ENCODE measurements around the gene AGAP3. TPM values are rescaled to one million over a fixed set of nuclear protein-coding genes. Genes with fewer than 3 reads are reported as not detected.

AGAP3 gene
- total and polyA plus RNA-seq, 4 donors, result 3.9 to 27.0 (median 17.6) TPM

DNA sequence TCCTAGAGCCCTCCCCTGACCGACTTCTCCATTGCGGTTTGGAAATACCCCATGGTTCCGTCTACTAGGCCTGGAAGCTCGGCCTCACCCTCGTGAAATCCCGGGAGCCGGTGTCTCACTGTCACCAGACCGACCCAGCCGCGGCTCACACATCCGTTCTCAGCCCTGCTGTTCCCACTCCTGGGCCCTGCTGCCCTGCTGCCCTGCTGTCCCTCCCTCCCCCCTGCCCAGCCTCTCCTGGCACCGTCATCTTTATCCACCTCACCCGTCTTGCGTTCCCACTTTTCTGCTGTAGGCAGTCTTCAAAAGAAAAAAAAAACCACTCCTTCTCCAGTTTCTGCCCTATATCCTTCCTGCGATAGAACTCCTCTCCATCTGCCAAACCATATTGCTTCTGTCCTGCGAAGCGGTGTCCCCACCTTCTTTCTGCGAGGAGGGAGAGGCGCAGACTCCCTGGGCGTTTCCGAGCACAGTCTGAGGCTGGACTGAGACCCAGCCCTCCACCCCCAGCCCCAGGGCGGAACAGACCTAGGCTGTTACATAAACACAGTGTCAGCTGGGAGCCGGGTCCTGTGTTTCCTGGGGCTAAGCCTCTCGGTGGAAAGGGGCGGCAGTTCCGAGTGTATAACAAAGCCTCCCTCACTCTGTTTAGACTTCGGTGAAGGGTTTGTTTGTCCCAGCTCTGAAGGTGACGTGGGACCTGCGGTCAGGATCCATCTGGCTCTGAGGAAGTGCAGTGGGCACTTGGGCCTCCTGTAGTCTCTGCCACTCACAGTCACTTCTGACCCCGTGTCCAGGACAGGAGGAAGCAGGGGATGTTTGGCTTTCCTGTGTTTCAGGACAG, 2.8 kb downstream of the AGAP3 start:
- H3K27me3 ChIP-seq (ENCODE audit: control insufficient read depth in 4 of 4, insufficient read depth in 4 of 4, low read length in 3 of 4), result no peaks in the 10 kb centered on the region
- TF ChIP-seq, protein P1, sequence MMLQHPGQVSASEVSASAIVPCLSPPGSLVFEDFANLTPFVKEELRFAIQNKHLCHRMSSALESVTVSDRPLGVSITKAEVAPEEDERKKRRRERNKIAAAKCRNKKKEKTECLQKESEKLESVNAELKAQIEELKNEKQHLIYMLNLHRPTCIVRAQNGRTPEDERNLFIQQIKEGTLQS (IDR thresholded peaks at IDR 0.05), result no peak
- TF ChIP-seq, protein P2, sequence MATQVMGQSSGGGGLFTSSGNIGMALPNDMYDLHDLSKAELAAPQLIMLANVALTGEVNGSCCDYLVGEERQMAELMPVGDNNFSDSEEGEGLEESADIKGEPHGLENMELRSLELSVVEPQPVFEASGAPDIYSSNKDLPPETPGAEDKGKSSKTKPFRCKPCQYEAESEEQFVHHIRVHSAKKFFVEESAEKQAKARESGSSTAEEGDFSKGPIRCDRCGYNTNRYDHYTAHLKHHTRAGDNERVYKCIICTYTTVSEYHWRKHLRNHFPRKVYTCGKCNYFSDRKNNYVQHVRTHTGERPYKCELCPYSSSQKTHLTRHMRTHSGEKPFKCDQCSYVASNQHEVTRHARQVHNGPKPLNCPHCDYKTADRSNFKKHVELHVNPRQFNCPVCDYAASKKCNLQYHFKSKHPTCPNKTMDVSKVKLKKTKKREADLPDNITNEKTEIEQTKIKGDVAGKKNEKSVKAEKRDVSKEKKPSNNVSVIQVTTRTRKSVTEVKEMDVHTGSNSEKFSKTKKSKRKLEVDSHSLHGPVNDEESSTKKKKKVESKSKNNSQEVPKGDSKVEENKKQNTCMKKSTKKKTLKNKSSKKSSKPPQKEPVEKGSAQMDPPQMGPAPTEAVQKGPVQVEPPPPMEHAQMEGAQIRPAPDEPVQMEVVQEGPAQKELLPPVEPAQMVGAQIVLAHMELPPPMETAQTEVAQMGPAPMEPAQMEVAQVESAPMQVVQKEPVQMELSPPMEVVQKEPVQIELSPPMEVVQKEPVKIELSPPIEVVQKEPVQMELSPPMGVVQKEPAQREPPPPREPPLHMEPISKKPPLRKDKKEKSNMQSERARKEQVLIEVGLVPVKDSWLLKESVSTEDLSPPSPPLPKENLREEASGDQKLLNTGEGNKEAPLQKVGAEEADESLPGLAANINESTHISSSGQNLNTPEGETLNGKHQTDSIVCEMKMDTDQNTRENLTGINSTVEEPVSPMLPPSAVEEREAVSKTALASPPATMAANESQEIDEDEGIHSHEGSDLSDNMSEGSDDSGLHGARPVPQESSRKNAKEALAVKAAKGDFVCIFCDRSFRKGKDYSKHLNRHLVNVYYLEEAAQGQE (IDR thresholded peaks at IDR 0.05), result no peak
- TF ChIP-seq HNF4A (conservative IDR thresholded peaks at IDR 0.05) (no peak), JUND (IDR thresholded peaks at IDR 0.05) (no peak), EGR1 (IDR thresholded peaks at IDR 0.05; ENCODE audit: low read depth in 2 of 2) (no peak), CTCF (IDR thresholded peaks at IDR 0.05; ENCODE audit: low read depth, low read length, missing input control) (no peak), FOXA2 (IDR thresholded peaks at IDR 0.05) (no peak), SP1 (IDR thresholded peaks at IDR 0.05) (peak; percentile 54), TAF1 (conservative IDR thresholded peaks at IDR 0.05) (no peak), HNF4G (IDR thresholded peaks at IDR 0.05) (no peak), GABPA (IDR thresholded peaks at IDR 0.05 in 1 of 2, conservative IDR thresholded peaks at IDR 0.05 in 1 of 2) (no peak), FOXA1 (IDR thresholded peaks at IDR 0.05) (no peak), RXRA (IDR thresholded peaks at IDR 0.05) (peak in 1 of 2 donors; percentile 15), MAX (IDR thresholded peaks at IDR 0.05) (peak; percentile 21), RAD21 (IDR thresholded peaks at IDR 0.05) (no peak), NR2F2 (IDR thresholded peaks at IDR 0.05) (peak; percentile 79)
- peak overlapping the region; percentile 81 to 93 for H3K27ac ChIP-seq (ENCODE audit: low read depth in 1 of 2, low read length in 2 of 2)
- H3K4me1 ChIP-seq (ENCODE audit: control insufficient read depth in 4 of 4, insufficient read depth in 4 of 4, low read length in 3 of 4), result peaks cover 10 to 53% (median 38%) of the 10 kb centered on the region in 4 donors
- H3K36me3 ChIP-seq (ENCODE audit: control insufficient read depth in 4 of 4, insufficient read depth in 3 of 4, low read depth in 1 of 4, low read length in 3 of 4), result peaks cover 0 to 2% (median 0%) of the 10 kb centered on the region in 4 donors
- H3K9me3 ChIP-seq (ENCODE audit: control insufficient read depth in 4 of 4, low read length in 3 of 4), result no peaks in the 10 kb centered on the region
- 29% methylated on average over 30 of the region's 30 CpGs for WGBS
- H3K4me3 ChIP-seq (ENCODE audit: low read depth in 1 of 3, low read length in 3 of 3), result peak overlapping the region in 1 of 3 donors; percentile 75
- peak overlapping the region in 1 of 2 donors; percentile 23 for H3K9ac ChIP-seq (ENCODE audit: low read depth in 1 of 2, low read length in 2 of 2)
- DNase-seq (ENCODE audit: low spot score), result no peak
